HEK293 (cell line): ENCODE results near the gene DHX32.

Experiments used
- REST ChIP-seq: fragments of 450-650 bp; formaldehyde crosslinking; IDR thresholded peaks from 2 replicates; pipeline ENCODE4 v1.5.1; 2016; ENCODE audit warnings: missing biosample characterization, missing genetic modification characterization
- ZBTB21 ChIP-seq: fragments of 450-650 bp; formaldehyde crosslinking; IDR thresholded peaks from 2 replicates; pipeline ENCODE4 v1.5.1; 2017; ENCODE audit warnings: missing biosample characterization, missing genetic modification characterization
- ZBTB44 ChIP-seq: fragments of 450-650 bp; IDR thresholded peaks from 2 replicates; pipeline ENCODE4 v1.5.1; 2018; ENCODE audit warnings: missing biosample characterization, mild to moderate bottlenecking, missing genetic modification characterization
- ZNF561 ChIP-seq: fragments of 450-650 bp; IDR thresholded peaks from 2 replicates; pipeline ENCODE4 v1.5.1; 2018; ENCODE audit warnings: missing biosample characterization, missing genetic modification characterization, borderline replicate concordance
- ZNF660 ChIP-seq: fragments of 450-650 bp; IDR thresholded peaks from 2 replicates; pipeline ENCODE4 v1.5.1; 2018; ENCODE audit warnings: missing biosample characterization, mild to moderate bottlenecking, missing genetic modification characterization
- ZNF707 ChIP-seq: fragments of 450-650 bp; formaldehyde crosslinking; IDR thresholded peaks from 2 replicates; pipeline ENCODE4 v1.5.1; 2016; ENCODE audit warnings: missing biosample characterization, missing genetic modification characterization
- ZNF777 ChIP-seq: fragments of 450-650 bp; formaldehyde crosslinking; IDR thresholded peaks from 2 replicates; pipeline ENCODE4 v1.5.1; 2017; ENCODE audit warnings: missing biosample characterization, missing genetic modification characterization, borderline replicate concordance
- ZNF791 ChIP-seq: fragments of 450-650 bp; formaldehyde crosslinking; IDR thresholded peaks from 2 replicates; pipeline ENCODE4 v1.5.1; 2016; ENCODE audit warnings: missing biosample characterization, missing genetic modification characterization
- TF ChIP-seq, protein P1 (sequence below): fragments of 450-650 bp; formaldehyde crosslinking; IDR thresholded peaks from 2 replicates; pipeline ENCODE4 v1.5.1; 2016; ENCODE audit warnings: missing biosample characterization, missing genetic modification characterization

- TF ChIP-seq ZNF561 (tag by site-specific recombination) (no peak), ZBTB44 (tag by site-specific recombination) (no peak), REST (tag by site-specific recombination) (no peak), ZBTB21 (tag by site-specific recombination) (no peak), ZNF707 (tag by site-specific recombination) (no peak), ZNF791 (tag by site-specific recombination) (no peak), ZNF777 (tag by site-specific recombination) (no peak), ZNF660 (no peak)
- TF ChIP-seq, protein P1, sequence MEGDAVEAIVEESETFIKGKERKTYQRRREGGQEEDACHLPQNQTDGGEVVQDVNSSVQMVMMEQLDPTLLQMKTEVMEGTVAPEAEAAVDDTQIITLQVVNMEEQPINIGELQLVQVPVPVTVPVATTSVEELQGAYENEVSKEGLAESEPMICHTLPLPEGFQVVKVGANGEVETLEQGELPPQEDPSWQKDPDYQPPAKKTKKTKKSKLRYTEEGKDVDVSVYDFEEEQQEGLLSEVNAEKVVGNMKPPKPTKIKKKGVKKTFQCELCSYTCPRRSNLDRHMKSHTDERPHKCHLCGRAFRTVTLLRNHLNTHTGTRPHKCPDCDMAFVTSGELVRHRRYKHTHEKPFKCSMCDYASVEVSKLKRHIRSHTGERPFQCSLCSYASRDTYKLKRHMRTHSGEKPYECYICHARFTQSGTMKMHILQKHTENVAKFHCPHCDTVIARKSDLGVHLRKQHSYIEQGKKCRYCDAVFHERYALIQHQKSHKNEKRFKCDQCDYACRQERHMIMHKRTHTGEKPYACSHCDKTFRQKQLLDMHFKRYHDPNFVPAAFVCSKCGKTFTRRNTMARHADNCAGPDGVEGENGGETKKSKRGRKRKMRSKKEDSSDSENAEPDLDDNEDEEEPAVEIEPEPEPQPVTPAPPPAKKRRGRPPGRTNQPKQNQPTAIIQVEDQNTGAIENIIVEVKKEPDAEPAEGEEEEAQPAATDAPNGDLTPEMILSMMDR (tag by site-specific recombination): no peak
Observed at GRCh38 chr10:125795637-125796190, 85.4 kb downstream of the DHX32 start.
